H1 (cell line): Measurements from ENCODE around the gene TNS2. TPM values are rescaled to one million over a fixed set of nuclear protein-coding genes. Genes with fewer than 3 reads are reported as not detected.
"Not testable (repeated sequence)": the region's sequence is repeated elsewhere in the genome, so short reads cannot be mapped to it uniquely, and the experiment has no call there.

Experiments
- CTCF ChIA-PET: fragments of 300-600 bp; sonication (Branson Sonifier 250); formaldehyde crosslinking; loops from one replicate; lab custom pipeline; 2021; ENCODE audit not compliant: partially characterized antibody; lab: Charles Lee
- POLR2A ChIA-PET: fragments of 300-600 bp; sonication (Branson Sonifier 250); formaldehyde crosslinking; loops from one replicate; lab custom pipeline; 2021; ENCODE audit warnings: inconsistent platforms; ENCODE audit not compliant: partially characterized antibody; lab: Charles Lee
- DNase-seq, 2 experiments: peaks; one replicate each; pipeline versions ENCODE4 v3.0.0 to v3.0.0-alpha.2; 2010 to 2022; ENCODE audit warnings: low spot score in 2 of 2, low read depth in 1 of 2, mixed read lengths in 1 of 2
- FAIRE-seq: peaks from 2 replicates; lab custom pipeline; 2011; peaks lifted over from hg19 to GRCh38; lab: Jason Lieb, UNC
- H2AFZ ChIP-seq: 2 replicates; pipeline ENCODE4 v1.8.1; 2012; ENCODE audit warnings: low read length, inconsistent platforms
- H2AK5ac ChIP-seq: 2 replicates; pipeline ENCODE4 v1.6.1; 2013; ENCODE audit warnings: low read depth, low read length
- H2BK120ac ChIP-seq: replicated peaks from 2 replicates; pipeline ENCODE3; 2013; ENCODE audit warnings: low read depth, low read length, inconsistent platforms
- H2BK12ac ChIP-seq: 2 replicates; pipeline ENCODE4 v1.6.1; 2013; ENCODE audit warnings: low read depth, low read length
- H2BK15ac ChIP-seq: 2 replicates; pipeline ENCODE4 v1.6.1; 2013; ENCODE audit warnings: low read length
- H2BK20ac ChIP-seq: 2 replicates; pipeline ENCODE4 v1.6.1; 2013; ENCODE audit warnings: low read length
- H2BK5ac ChIP-seq: 2 replicates; pipeline ENCODE4 v1.6.1; 2013; ENCODE audit warnings: low read depth, low read length
- H3K14ac ChIP-seq: 2 replicates; pipeline ENCODE4 v1.6.1; 2013; ENCODE audit warnings: inconsistent platforms; ENCODE audit not compliant: insufficient read length
- H3K18ac ChIP-seq: 2 replicates; pipeline ENCODE4 v1.6.1; 2013; ENCODE audit warnings: low read length; ENCODE audit errors: extremely low read depth
- H3K23ac ChIP-seq: 2 replicates; pipeline ENCODE4 v1.6.1; 2013; ENCODE audit warnings: inconsistent platforms; ENCODE audit not compliant: insufficient read length
- H3K23me2 ChIP-seq: 2 replicates; pipeline ENCODE4 v1.6.1; 2013; ENCODE audit warnings: low read depth, low read length
- H3K27ac ChIP-seq: 2 replicates; pipeline ENCODE4 v1.6.1; 2011; ENCODE audit warnings: low read depth, low read length, inconsistent platforms
- H3K27me3 ChIP-seq, 4 experiments: replicated peaks in 1 of 4; 1 replicate in 1 of 4; 2 replicates in 3 of 4; pipeline versions ENCODE4 v1.6.1 to v1.8.1; 2011 to 2013; ENCODE audit warnings: low read length in 3 of 4, mild to moderate bottlenecking in 3 of 4, inconsistent platforms in 2 of 4, mixed read lengths in 2 of 4, moderate library complexity in 1 of 4; ENCODE audit not compliant: control insufficient read depth in 3 of 4, insufficient read depth in 3 of 4; ENCODE audit errors: extremely low read depth in 1 of 4
- H3K36me3 ChIP-seq, 4 experiments: 2 replicates each; pipeline versions ENCODE4 v1.6.1 to v1.8.1; 2011 to 2013; ENCODE audit warnings: mild to moderate bottlenecking in 4 of 4, low read length in 3 of 4, moderate library complexity in 2 of 4, control low read depth in 1 of 4, inconsistent platforms in 1 of 4; ENCODE audit not compliant: insufficient read depth in 4 of 4, control insufficient read depth in 2 of 4
- H3K4ac ChIP-seq: replicated peaks from 2 replicates; pipeline ENCODE3; 2013; ENCODE audit warnings: low read length, low read depth, mixed read lengths, inconsistent platforms; ENCODE audit not compliant: insufficient read length
- H3K4me1 ChIP-seq, 4 experiments: replicated peaks in 1 of 4; 1 replicate in 1 of 4; 2 replicates in 3 of 4; pipeline versions ENCODE4 v1.6.1 to v1.8.1; 2011 to 2013; ENCODE audit warnings: low read length in 3 of 4, inconsistent platforms in 2 of 4, mixed read lengths in 1 of 4; ENCODE audit not compliant: insufficient read depth in 4 of 4, control insufficient read depth in 3 of 4
- H3K4me2 ChIP-seq, 2 experiments: 2 replicates each; pipeline versions ENCODE4 v1.6.1 to v1.8.1; 2011 to 2013; ENCODE audit warnings: low read depth in 2 of 2, low read length in 2 of 2, control low read depth in 1 of 2, inconsistent platforms in 1 of 2, mild to moderate bottlenecking in 1 of 2; ENCODE audit not compliant: insufficient read depth in 1 of 2
- H3K4me3 ChIP-seq, 4 experiments: fragments of 200-600, 300-600 bp in 1 of 4; sonication (generic), shearing (Covaris generic), sonication (Bioruptor Twin) in 1 of 4; 2 replicates each; pipeline versions ENCODE4 v1.5.1 to v1.8.1; 2011 to 2016; ENCODE audit warnings: low read length in 4 of 4, low read depth in 3 of 4, control low read depth in 2 of 4, inconsistent platforms in 2 of 4, mild to moderate bottlenecking in 2 of 4, mixed read lengths in 1 of 4, moderate library complexity in 1 of 4; ENCODE audit not compliant: insufficient read depth in 2 of 4; ENCODE audit errors: extremely low read depth in 1 of 4
- H3K56ac ChIP-seq: replicated peaks from 2 replicates; pipeline ENCODE3; 2013; ENCODE audit warnings: low read depth, mild to moderate bottlenecking, mixed read lengths, low read length, inconsistent platforms; ENCODE audit not compliant: insufficient read length
- H3K79me1 ChIP-seq: 2 replicates; pipeline ENCODE4 v1.6.1; 2013; ENCODE audit warnings: low read depth, low read length, control low read depth
- H3K79me2 ChIP-seq, 2 experiments: 2 replicates each; pipeline versions ENCODE4 v1.6.1 to v1.8.1; 2012 to 2013; ENCODE audit warnings: low read length in 2 of 2, mild to moderate bottlenecking in 2 of 2, inconsistent platforms in 1 of 2; ENCODE audit not compliant: insufficient read depth in 2 of 2, control insufficient read depth in 1 of 2
- H3K9ac ChIP-seq, 4 experiments: replicated peaks in 1 of 4; 1 replicate in 1 of 4; 2 replicates in 3 of 4; pipeline versions ENCODE4 v1.6.1 to v1.8.1; 2011 to 2013; ENCODE audit warnings: low read depth in 3 of 4, low read length in 3 of 4, control low read depth in 2 of 4, mild to moderate bottlenecking in 2 of 4, moderate library complexity in 2 of 4, inconsistent platforms in 1 of 4; ENCODE audit errors: extremely low read depth in 1 of 4
- H3K9me3 ChIP-seq, 2 experiments: 2 replicates each; pipeline versions ENCODE4 v1.6.1 to v1.8.1; 2012 to 2013; ENCODE audit warnings: mild to moderate bottlenecking in 2 of 2, moderate library complexity in 2 of 2, control low read depth in 1 of 2, inconsistent platforms in 1 of 2, low read depth in 1 of 2, low read length in 1 of 2, mixed read lengths in 1 of 2; ENCODE audit not compliant: insufficient read depth in 2 of 2
- H4K20me1 ChIP-seq, 2 experiments: replicated peaks in 1 of 2; 2 replicates each; pipeline versions ENCODE3 to v1.8.1; 2011 to 2013; ENCODE audit warnings: inconsistent platforms in 2 of 2, low read length in 2 of 2, mild to moderate bottlenecking in 1 of 2; ENCODE audit not compliant: insufficient read depth in 2 of 2, control insufficient read depth in 1 of 2
- H4K5ac ChIP-seq: 2 replicates; pipeline ENCODE4 v1.6.1; 2013; ENCODE audit warnings: low read length, low read depth, mixed read lengths, inconsistent platforms; ENCODE audit not compliant: insufficient read length
- H4K8ac ChIP-seq: 2 replicates; pipeline ENCODE4 v1.8.0; 2013; ENCODE audit warnings: mild to moderate bottlenecking, moderate library complexity, low read length, inconsistent platforms; ENCODE audit not compliant: insufficient read depth; ENCODE audit errors: extremely low read depth
- H4K91ac ChIP-seq: replicated peaks from 2 replicates; pipeline ENCODE3; 2013; ENCODE audit warnings: low read length, mixed read lengths, inconsistent platforms; ENCODE audit not compliant: insufficient read length
- WGBS, 2 experiments: shearing (Covaris generic) in 1 of 2; methylation state at CpG; one replicate each; pipeline versions ENCODE4 v1.1.6 to v1.1.7; 2013 to 2015; ENCODE audit warnings: low lambda C conversion rate in 2 of 2, mixed read lengths in 2 of 2, inconsistent platforms in 1 of 2, low coverage in 1 of 2, missing lambda C conversion rate in 1 of 2; ENCODE audit not compliant: insufficient replicate concordance in 2 of 2, insufficient coverage in 1 of 2, insufficient read length in 1 of 2; ENCODE audit errors: extremely low coverage in 1 of 2, missing lambda C conversion rate in 1 of 2; 5-methylcytosine and 5-hydroxymethylcytosine counted together
- polyA plus RNA-seq, 7 experiments: library from polyadenylated mRNA; depleted of rRNA in 3 of 7; stranded (reverse) in 5 of 7; unstranded in 2 of 7; fragments of >200 nt in 5 of 7; fragments of 200-250 nt in 2 of 7; gene quantifications; 1 replicate in 5 of 7; 2 replicates in 1 of 7; 4 replicates in 1 of 7; pipeline versions ENCODE4 v1.2.1 to v1.2.3, GENCODE V29; 2011 to 2013; ENCODE audit warnings: missing spikeins in 2 of 7, mixed read lengths in 2 of 7
- total RNA-seq: library from RNA; stranded (reverse); fragmentation: NEBNext Ultra II Directional; extraction: Animal tissue kit (Norgen Biotek cat#: 25700); gene quantifications from 2 replicates; pipeline ENCODE4 v1.2.1, GENCODE V29; 2021

Gene TNS2
- total and polyA plus RNA-seq, 2 of the 8 experiments (the other 6 are each of a cell fraction or from before 2014, with no cell fraction given), result 2.8 to 4.7 TPM

DNA sequence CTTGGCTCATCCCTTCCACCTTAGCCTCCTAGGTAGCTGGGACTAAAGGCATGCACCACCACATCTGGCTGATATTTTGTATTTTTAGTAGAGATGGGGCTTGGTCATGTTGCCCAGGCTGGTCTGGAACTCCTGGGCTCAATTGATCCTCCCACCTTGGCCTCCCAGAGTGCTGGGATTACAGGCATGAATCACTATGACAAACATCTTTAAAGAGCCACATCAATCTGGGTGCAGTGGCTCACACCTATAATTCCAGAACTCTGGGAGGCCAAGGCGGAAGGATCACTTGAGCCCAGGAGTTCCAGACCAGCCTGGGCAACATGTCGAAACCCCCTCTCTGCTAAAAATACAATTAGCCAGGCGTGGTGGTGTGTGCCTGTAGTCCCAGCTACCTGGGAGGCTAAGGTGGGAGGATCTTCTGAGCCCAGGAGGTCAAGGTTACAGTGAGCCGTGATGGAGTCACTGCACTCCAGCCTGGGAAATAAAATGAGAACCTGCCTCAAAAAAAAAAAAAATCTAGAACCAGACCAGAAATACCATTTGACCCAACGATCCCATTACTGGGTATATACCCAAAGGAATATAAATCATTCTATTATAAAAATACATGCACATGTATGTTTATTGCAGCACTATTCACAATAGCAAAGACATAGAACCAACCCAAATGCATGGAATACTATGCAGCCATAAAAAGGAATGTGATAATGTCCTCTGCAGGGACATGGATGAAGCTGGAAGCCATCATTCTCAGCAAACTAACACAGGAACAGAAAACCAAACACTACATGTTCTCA, 45.1 kb downstream of the TNS2 start:
- FAIRE-seq, DNase-seq, H3K36me3 ChIP-seq, H3K18ac ChIP-seq, H3K79me1 ChIP-seq, H3K23ac ChIP-seq, H2BK5ac ChIP-seq, H3K14ac ChIP-seq, H2BK20ac ChIP-seq, H4K8ac ChIP-seq, H3K79me2 ChIP-seq, H3K4ac ChIP-seq, H3K9ac ChIP-seq, H4K20me1 ChIP-seq, H2BK120ac ChIP-seq, H3K4me3 ChIP-seq, H2AFZ ChIP-seq, H3K27ac ChIP-seq, H3K56ac ChIP-seq, H3K9me3 ChIP-seq, H3K4me2 ChIP-seq, H2BK15ac ChIP-seq, H4K5ac ChIP-seq, H4K91ac ChIP-seq: not testable (repeated sequence)
- peaks cover 4 to 22% (median 5%) of the 10 kb centered on the region in 4 experiments for H3K4me1 ChIP-seq
- POLR2A ChIA-PET, result interaction anchor here (0.5 to 2.9 kb wide), 5 partner anchors 8 to 187 kb away, joined by 3 to 13 read pairs (median 4); partner anchors contain the start of genes SOAT2 and SPRYD3
- peaks cover 0 to 27% (median 16%) of the 10 kb centered on the region in 4 experiments; a peak in 5 of 7 replicates for H3K27me3 ChIP-seq
- CTCF ChIA-PET, result interaction anchor here (0.6 to 19.1 kb wide), 6 partner anchors 25 to 214 kb away, joined by 3 to 531 read pairs (median 5); partner anchors contain the start of gene SPRYD3
- 95% methylated on average over 5 of the region's 5 CpGs; no CpG with 5 or more reads in 1 of the 2 experiments for WGBS, 2 experiments
- peaks cover 28% of the 10 kb centered on the region for H3K23me2 ChIP-seq
- H2BK12ac ChIP-seq, result 0 out of 2 replicates have a peak overlapping the region, but pooled peaks have one; percentile 50
- peak overlapping the region; percentile 57; the same call in 1 of the 2 replicates for H2AK5ac ChIP-seq
